GM12892 (cell line): Measurements from ENCODE around the gene RAPGEF1.

Experiments
- POLR2A ChIP-seq: IDR thresholded peaks from 2 replicates; pipeline ENCODE4 v1.6.1; 2011; ENCODE audit warnings: low read depth, low read length, control low read depth
- POLR2AphosphoS5 ChIP-seq: IDR thresholded peaks from 2 replicates; pipeline ENCODE4 v1.6.1; 2011; ENCODE audit warnings: low read depth, low read length, control low read depth

DNA sequence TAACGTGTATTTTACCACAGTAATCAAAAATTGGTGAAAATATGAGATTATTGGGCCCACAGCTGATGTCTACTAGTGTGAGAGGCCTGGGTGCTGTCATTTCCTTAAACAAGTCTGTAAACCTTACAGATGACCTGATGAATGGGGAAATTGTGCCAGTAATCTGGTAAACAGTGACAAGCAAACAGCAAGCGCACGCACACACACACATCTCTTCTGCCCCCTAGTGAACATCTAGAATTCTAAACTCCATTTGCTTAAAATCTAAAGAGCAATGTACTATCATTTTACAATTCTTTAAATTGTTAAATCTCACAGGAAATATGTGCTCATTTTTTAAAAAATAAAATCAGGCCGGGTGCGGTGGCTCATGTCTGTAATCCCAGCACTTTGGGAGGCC is 7.5 kb upstream of the RAPGEF1 start:
- TF ChIP-seq POLR2AphosphoS5 (no peak), POLR2A (no peak)
